ENCODE results near the gene UBE2H.

GRCh38 chr7:129951226-129952085, 1.3 kb downstream of the UBE2H start:
- TF ChIP-seq, protein P1, sequence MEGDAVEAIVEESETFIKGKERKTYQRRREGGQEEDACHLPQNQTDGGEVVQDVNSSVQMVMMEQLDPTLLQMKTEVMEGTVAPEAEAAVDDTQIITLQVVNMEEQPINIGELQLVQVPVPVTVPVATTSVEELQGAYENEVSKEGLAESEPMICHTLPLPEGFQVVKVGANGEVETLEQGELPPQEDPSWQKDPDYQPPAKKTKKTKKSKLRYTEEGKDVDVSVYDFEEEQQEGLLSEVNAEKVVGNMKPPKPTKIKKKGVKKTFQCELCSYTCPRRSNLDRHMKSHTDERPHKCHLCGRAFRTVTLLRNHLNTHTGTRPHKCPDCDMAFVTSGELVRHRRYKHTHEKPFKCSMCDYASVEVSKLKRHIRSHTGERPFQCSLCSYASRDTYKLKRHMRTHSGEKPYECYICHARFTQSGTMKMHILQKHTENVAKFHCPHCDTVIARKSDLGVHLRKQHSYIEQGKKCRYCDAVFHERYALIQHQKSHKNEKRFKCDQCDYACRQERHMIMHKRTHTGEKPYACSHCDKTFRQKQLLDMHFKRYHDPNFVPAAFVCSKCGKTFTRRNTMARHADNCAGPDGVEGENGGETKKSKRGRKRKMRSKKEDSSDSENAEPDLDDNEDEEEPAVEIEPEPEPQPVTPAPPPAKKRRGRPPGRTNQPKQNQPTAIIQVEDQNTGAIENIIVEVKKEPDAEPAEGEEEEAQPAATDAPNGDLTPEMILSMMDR (IDR thresholded peaks at IDR 0.05) = no peak
- no peak for TF ChIP-seq POLR2A (IDR thresholded peaks at IDR 0.05)
